ENCODE results near the gene SMCR8. TPM values are rescaled to one million over a fixed set of nuclear protein-coding genes. Genes with fewer than 3 reads are reported as not detected.

The SMCR8 gene
- total RNA-seq, 1 donor from 2014 or later: 10.3 TPM

GRCh38 chr17:18277076-18277475 lies 38.0 kb upstream of the SMCR8 start:
- no peak for DNase-seq (ENCODE audit: low spot score in 2 of 2)
- no peaks in the 10 kb centered on the region for H3K4me1 ChIP-seq
- peaks cover 58 to 82% of the 10 kb centered on the region in 2 donors for H3K36me3 ChIP-seq
- H3K27ac ChIP-seq: no peak overlapping the region
- no peak overlapping the region for H3K4me3 ChIP-seq
- H3K9me3 ChIP-seq: no peaks in the 10 kb centered on the region
- H3K27me3 ChIP-seq: no peaks in the 10 kb centered on the region
- TF ChIP-seq CTCF (IDR thresholded peaks at IDR 0.05): no peak
- intact Hi-C loops (cut with DNase I): no loop called here

DNA sequence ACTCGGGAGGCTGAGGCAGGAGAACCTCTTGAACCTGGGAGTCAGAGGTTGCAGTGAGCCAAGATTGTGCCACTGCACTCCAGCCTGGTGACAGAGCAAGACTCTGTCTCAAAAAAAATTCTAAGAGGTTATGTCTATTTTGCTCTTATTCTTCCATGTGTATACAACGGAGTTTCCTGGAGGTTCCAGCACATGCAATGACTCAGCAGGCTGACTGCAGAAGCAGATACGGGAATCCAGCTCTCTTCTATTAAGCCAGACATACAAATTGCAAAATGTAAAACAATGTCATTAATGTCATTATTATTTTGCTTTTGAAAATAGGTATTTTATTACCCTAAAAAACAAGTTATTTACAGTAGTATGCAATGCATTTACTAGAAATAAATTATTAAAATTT lies 36.2 kb upstream of the SMCR8 start:
- Histone ChIP-seq H3K27ac (no peak overlapping the region), H3K27me3 (no peaks in the 10 kb centered on the region), H3K9me3 (no peaks in the 10 kb centered on the region), H3K4me1 (no peaks in the 10 kb centered on the region), H3K36me3 (peaks cover 69 to 90% of the 10 kb centered on the region in 2 donors), H3K4me3 (no peak overlapping the region)
- no peak for DNase-seq (ENCODE audit: low spot score in 2 of 2)
- TF ChIP-seq CTCF (IDR thresholded peaks at IDR 0.05): no peak
- intact Hi-C loops (cut with DNase I): no loop called here

DNA sequence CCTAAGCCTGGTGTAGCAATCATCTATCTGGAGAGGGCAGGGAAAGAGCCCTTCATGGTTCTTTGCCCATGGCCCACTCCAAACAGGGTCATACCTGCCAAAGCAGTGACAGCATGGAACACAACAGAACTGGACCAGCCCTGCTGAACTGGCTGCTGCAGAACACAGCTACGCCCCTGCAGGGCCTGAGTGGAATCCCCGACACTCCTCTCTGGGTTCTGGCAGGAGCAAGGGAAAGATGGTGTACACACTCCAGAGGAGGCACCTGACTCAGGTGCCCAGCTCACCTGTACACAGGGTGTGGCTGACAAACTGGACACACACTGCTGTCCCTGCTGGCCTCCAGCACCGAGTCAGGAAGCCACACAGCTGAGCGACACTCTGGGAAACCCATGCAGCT lies 34.8 kb upstream of the SMCR8 start:
- H3K9me3 ChIP-seq: no peaks in the 10 kb centered on the region
- TF ChIP-seq CTCF (IDR thresholded peaks at IDR 0.05): no peak
- intact Hi-C loops (cut with DNase I): no loop called here
- no peak overlapping the region for H3K4me3 ChIP-seq
- no peak for DNase-seq (ENCODE audit: low spot score in 2 of 2)
- no peaks in the 10 kb centered on the region for H3K27me3 ChIP-seq
- no peaks in the 10 kb centered on the region for H3K4me1 ChIP-seq
- no peak overlapping the region for H3K27ac ChIP-seq
- peaks cover 70 to 92% of the 10 kb centered on the region in 2 donors for H3K36me3 ChIP-seq

DNA sequence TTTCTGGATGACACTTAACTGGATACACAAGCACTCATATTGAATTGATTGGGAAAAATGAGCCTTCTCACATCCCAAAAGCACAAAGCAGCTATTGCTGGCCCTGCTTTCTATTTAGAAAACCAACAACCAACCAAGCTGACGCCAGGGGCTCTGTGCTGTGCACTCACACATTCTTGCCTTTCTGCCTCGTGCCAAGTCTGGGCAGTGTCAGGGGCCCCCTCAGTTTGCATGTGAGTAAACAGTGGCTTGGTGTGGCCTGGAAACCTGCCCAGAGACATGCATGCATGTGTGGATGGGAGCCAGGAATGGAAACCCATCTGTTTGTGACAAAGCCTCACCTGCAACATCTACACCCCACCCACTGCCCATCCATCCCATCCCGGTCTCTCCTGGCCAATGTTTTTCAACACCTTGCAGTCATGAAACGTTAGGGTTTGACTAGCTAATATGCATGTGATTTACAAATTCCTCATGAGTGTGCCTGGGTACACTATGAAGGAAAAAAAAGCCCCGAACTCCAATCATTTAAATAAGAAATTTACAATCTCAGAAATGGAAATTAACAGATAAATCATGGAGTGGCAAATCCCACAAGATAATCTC lies 34.2 kb upstream of the SMCR8 start:
- no peak overlapping the region for H3K27ac ChIP-seq
- no peak for TF ChIP-seq CTCF (IDR thresholded peaks at IDR 0.05)
- no peak for DNase-seq (ENCODE audit: low spot score in 2 of 2)
- H3K4me1 ChIP-seq: no peaks in the 10 kb centered on the region
- H3K9me3 ChIP-seq: no peaks in the 10 kb centered on the region
- peaks cover 72 to 98% of the 10 kb centered on the region in 2 donors for H3K36me3 ChIP-seq
- intact Hi-C loops (cut with DNase I): no loop called here
- no peak overlapping the region for H3K4me3 ChIP-seq
- H3K27me3 ChIP-seq: no peaks in the 10 kb centered on the region

- Histone ChIP-seq H3K27ac (no peak overlapping the region), H3K27me3 (no peaks in the 10 kb centered on the region), H3K9me3 (no peaks in the 10 kb centered on the region), H3K4me1 (no peaks in the 10 kb centered on the region), H3K36me3 (peaks cover 67 to 97% of the 10 kb centered on the region in 2 donors), H3K4me3 (no peak overlapping the region)
- intact Hi-C loops (cut with DNase I): no loop called here
- no peak for TF ChIP-seq CTCF (IDR thresholded peaks at IDR 0.05)
- no peak for DNase-seq (ENCODE audit: low spot score in 2 of 2)
These were observed 33.3 kb upstream of the SMCR8 start for GRCh38 chr17:18281788-18282187.

DNA sequence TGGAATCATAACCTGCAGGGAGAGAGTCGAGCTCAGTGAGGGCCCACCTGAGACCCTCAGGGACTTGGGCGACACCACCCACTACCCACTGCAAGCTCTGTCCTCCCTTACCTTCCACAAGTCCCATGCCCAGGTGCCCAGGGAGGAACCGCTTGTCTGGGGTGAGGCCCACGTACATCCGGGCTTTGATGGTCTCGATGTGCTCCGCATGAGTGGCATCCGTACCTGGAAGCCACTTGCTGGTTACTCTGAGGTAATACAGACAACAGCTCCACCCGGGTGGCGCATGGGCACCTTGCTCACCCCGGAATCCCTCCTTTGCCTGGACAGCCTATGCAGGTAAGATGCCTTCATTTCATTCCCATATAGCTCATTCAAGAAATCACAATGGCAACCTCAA lies 29.8 kb upstream of the SMCR8 start:
- Histone ChIP-seq H3K4me3 (no peak overlapping the region), H3K27me3 (no peaks in the 10 kb centered on the region), H3K27ac (no peak overlapping the region), H3K4me1 (no peaks in the 10 kb centered on the region), H3K36me3 (peaks cover 63 to 94% of the 10 kb centered on the region in 2 donors), H3K9me3 (no peaks in the 10 kb centered on the region)
- DNase-seq (ENCODE audit: low spot score in 2 of 2): no peak
- intact Hi-C loops (cut with DNase I): no loop called here
- no peak for TF ChIP-seq CTCF (IDR thresholded peaks at IDR 0.05)
